ENCODE measurements around the gene GJC1.

DNA sequence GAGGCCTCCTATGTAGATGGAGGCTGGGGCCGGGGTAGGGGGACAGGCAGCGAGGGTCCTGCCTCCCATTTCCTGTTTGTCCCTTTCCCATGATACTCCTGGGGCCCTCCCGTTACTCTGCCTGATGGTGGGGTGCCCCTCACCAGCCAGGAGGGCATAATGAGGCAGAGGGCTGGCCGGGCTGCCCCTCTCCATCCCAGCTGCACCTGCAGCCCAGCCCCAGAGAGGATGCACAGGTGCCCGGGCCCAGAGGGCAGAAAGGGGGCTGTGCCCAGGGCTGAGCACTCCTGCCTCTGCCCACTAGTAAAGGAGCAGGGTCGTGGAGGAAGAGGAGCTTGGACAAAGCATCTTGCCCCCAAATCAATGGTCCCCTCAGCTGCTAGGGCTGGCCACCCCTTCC lies 60.9 kb downstream of the GJC1 start:
- TF ChIP-seq, protein P1, sequence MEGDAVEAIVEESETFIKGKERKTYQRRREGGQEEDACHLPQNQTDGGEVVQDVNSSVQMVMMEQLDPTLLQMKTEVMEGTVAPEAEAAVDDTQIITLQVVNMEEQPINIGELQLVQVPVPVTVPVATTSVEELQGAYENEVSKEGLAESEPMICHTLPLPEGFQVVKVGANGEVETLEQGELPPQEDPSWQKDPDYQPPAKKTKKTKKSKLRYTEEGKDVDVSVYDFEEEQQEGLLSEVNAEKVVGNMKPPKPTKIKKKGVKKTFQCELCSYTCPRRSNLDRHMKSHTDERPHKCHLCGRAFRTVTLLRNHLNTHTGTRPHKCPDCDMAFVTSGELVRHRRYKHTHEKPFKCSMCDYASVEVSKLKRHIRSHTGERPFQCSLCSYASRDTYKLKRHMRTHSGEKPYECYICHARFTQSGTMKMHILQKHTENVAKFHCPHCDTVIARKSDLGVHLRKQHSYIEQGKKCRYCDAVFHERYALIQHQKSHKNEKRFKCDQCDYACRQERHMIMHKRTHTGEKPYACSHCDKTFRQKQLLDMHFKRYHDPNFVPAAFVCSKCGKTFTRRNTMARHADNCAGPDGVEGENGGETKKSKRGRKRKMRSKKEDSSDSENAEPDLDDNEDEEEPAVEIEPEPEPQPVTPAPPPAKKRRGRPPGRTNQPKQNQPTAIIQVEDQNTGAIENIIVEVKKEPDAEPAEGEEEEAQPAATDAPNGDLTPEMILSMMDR (IDR thresholded peaks at IDR 0.05) = no peak
- no peak for TF ChIP-seq POLR2A (IDR thresholded peaks at IDR 0.05)
